GM23338 (cell line): ENCODE results near the gene UBASH3A. TPM values are rescaled to one million over a fixed set of nuclear protein-coding genes. Genes with fewer than 3 reads are reported as not detected.

Source experiments
- ATAC-seq: fragments of 200-7000 bp; cut with Tn5 transposase; 3 replicates; pipeline ENCODE4 v1.9.1; 2020
- DNase-seq: peaks from one replicate; pipeline ENCODE4 v3.0.0-alpha.2; 2015; ENCODE audit warnings: low spot score
- H2AFZ ChIP-seq: fragments of 200-600 bp; sonication (generic); 2 replicates; pipeline ENCODE4 v1.8.0; 2016; ENCODE audit warnings: antibody characterized with exemption, mild to moderate bottlenecking, moderate library complexity
- H3F3A ChIP-seq: fragments of 200-600 bp; sonication (generic); replicated peaks from 2 replicates; pipeline ENCODE4 v1.8.0; 2017; ENCODE audit warnings: antibody characterized with exemption, mixed run types, low read depth
- H3K27ac ChIP-seq: fragments of 200-600 bp; sonication (generic); 2 replicates; pipeline ENCODE4 v1.6.1; 2016; ENCODE audit warnings: low read depth
- H3K27me3 ChIP-seq: fragments of 200-600 bp; sonication (generic); 2 replicates; pipeline ENCODE4 v1.8.0; 2016; ENCODE audit warnings: mild to moderate bottlenecking, mixed run types, moderate library complexity; ENCODE audit not compliant: insufficient read depth
- H3K36me3 ChIP-seq: fragments of 200-600 bp; sonication (generic); 2 replicates; pipeline ENCODE4 v1.8.0; 2016; ENCODE audit warnings: mild to moderate bottlenecking; ENCODE audit not compliant: insufficient read depth
- H3K4me1 ChIP-seq: fragments of 200-600 bp; sonication (generic); 2 replicates; pipeline ENCODE4 v1.8.0; 2016; ENCODE audit warnings: mild to moderate bottlenecking, moderate library complexity; ENCODE audit not compliant: insufficient read depth
- H3K4me2 ChIP-seq: fragments of 200-600 bp; sonication (generic); 2 replicates; pipeline ENCODE4 v1.7.1; 2017; ENCODE audit warnings: mixed run types
- H3K4me3 ChIP-seq: fragments of 200-600 bp; sonication (generic); 2 replicates; pipeline ENCODE4 v1.6.1; 2016; ENCODE audit warnings: mixed run types
- H3K79me2 ChIP-seq: fragments of 200-600 bp; sonication (generic); replicated peaks from 2 replicates; pipeline ENCODE4 v1.8.0; 2017; ENCODE audit warnings: mild to moderate bottlenecking; ENCODE audit not compliant: insufficient read depth
- H3K9me2 ChIP-seq: fragments of 200-600 bp; sonication (generic); 2 replicates; pipeline ENCODE4 v1.8.0; 2017; ENCODE audit not compliant: insufficient read depth
- H4K20me1 ChIP-seq: fragments of 200-600 bp; sonication (generic); replicated peaks from 2 replicates; pipeline ENCODE4 v1.8.0; 2017; ENCODE audit warnings: mild to moderate bottlenecking; ENCODE audit not compliant: insufficient read depth
- H3K27ac Mint-ChIP-seq: 2 replicates; pipeline ENCODE4 v1.8.0; 2020; ENCODE audit warnings: inconsistent platforms, mild to moderate bottlenecking, moderate library complexity, mixed read lengths
- H3K27me3 Mint-ChIP-seq: 3 replicates; pipeline ENCODE4 v1.8.0; 2022; ENCODE audit warnings: low read depth, mild to moderate bottlenecking, moderate library complexity, mixed read lengths, inconsistent platforms; ENCODE audit not compliant: insufficient read depth, poor library complexity
- H3K36me3 Mint-ChIP-seq: 3 replicates; pipeline ENCODE4 v1.8.0; 2021; ENCODE audit warnings: low read depth, mild to moderate bottlenecking, inconsistent platforms, moderate library complexity, mixed read lengths
- H3K4me1 Mint-ChIP-seq: 3 replicates; pipeline ENCODE4 v1.8.0; 2020; ENCODE audit warnings: mild to moderate bottlenecking, inconsistent platforms, mixed read lengths
- H3K4me3 Mint-ChIP-seq: 3 replicates; pipeline ENCODE4 v1.8.0; 2021; ENCODE audit warnings: moderate library complexity, mild to moderate bottlenecking, inconsistent platforms, mixed read lengths
- H3K9me3 Mint-ChIP-seq: 3 replicates; pipeline ENCODE4 v1.8.0; 2020; ENCODE audit warnings: moderate library complexity, mild to moderate bottlenecking, inconsistent platforms, mixed read lengths
- CREB1 ChIP-seq: fragments of 250-450 bp; sonication (Bioruptor Pico); IDR thresholded peaks from 2 replicates; pipeline ENCODE4 v1.5.0; 2020; ENCODE audit warnings: low read depth, mild to moderate bottlenecking, moderate library complexity
- EZH2 ChIP-seq: fragments of 200-600 bp; sonication (generic); IDR thresholded peaks from one replicate; pipeline ENCODE4 v1.8.0; 2017; ENCODE audit warnings: antibody characterized with exemption, mild to moderate bottlenecking, low read depth; ENCODE audit not compliant: unreplicated experiment
- EZH2phosphoT487 ChIP-seq: fragments of 200-600 bp; sonication (generic); IDR thresholded peaks from one replicate; pipeline ENCODE4 v1.8.1; 2018; ENCODE audit warnings: antibody characterized with exemption; ENCODE audit not compliant: unreplicated experiment
- JUNB ChIP-seq: IDR thresholded peaks from one replicate; pipeline ENCODE4 v1.6.1; 2016; ENCODE audit warnings: antibody characterized with exemption; ENCODE audit not compliant: unreplicated experiment
- NANOG ChIP-seq: IDR thresholded peaks from 2 replicates; pipeline ENCODE4 v1.6.1; 2016; ENCODE audit warnings: antibody characterized with exemption, borderline replicate concordance
- POLR2AphosphoS5 ChIP-seq: IDR thresholded peaks from 2 replicates; pipeline ENCODE4 v1.6.1; 2016; ENCODE audit warnings: antibody characterized with exemption, low read depth
- STAT1 ChIP-seq: IDR thresholded peaks from one replicate; pipeline ENCODE4 v1.6.1; 2016; ENCODE audit warnings: antibody characterized with exemption; ENCODE audit not compliant: unreplicated experiment
- ZNF331 ChIP-seq: fragments of 250-450 bp; sonication (Bioruptor Pico); IDR thresholded peaks from 2 replicates; pipeline ENCODE4 v1.5.0; 2020; ENCODE audit warnings: low read depth, mild to moderate bottlenecking, moderate library complexity
- polyA plus RNA-seq: library from polyadenylated mRNA; unstranded; fragments of >200 nt; fragmentation: Nextera tagmentation; extraction: Ambion mirVana; gene quantifications from 2 replicates; pipeline ENCODE4 v1.2.1, GENCODE V29; 2016
- total RNA-seq: library from RNA; depleted of rRNA; stranded (reverse); fragments of >200 nt; shearing (Covaris generic); gene quantifications from 2 replicates; pipeline ENCODE4 v1.2.3, GENCODE V29; 2014
- TF ChIP-seq, protein P1 (sequence below): fragments of 250-450 bp; sonication (Bioruptor Pico); IDR thresholded peaks from 2 replicates; pipeline ENCODE4 v1.5.0; 2020; ENCODE audit warnings: mild to moderate bottlenecking, moderate library complexity
- TF ChIP-seq, protein P2 (sequence below): IDR thresholded peaks from 2 replicates; pipeline ENCODE4 v1.6.1; 2016; ENCODE audit warnings: antibody characterized with exemption
- TF ChIP-seq, protein P3 (sequence below): IDR thresholded peaks from one replicate; pipeline ENCODE4 v1.6.1; 2018; ENCODE audit warnings: antibody characterized with exemption; ENCODE audit not compliant: unreplicated experiment
- TF ChIP-seq, protein P4 (sequence below), 2 experiments: fragments of 200-600 bp in 1 of 2; sonication (generic) in 1 of 2; conservative IDR thresholded peaks; 2 replicates each; pipeline versions ENCODE4 v1.5.1 to v1.6.1; 2016 to 2017; ENCODE audit warnings: antibody characterized with exemption in 2 of 2, low read depth in 2 of 2, mild to moderate bottlenecking in 2 of 2, moderate library complexity in 1 of 2

The UBASH3A gene
- total and polyA plus RNA-seq, 2 experiments from 2014 or later, result not detected

DNA sequence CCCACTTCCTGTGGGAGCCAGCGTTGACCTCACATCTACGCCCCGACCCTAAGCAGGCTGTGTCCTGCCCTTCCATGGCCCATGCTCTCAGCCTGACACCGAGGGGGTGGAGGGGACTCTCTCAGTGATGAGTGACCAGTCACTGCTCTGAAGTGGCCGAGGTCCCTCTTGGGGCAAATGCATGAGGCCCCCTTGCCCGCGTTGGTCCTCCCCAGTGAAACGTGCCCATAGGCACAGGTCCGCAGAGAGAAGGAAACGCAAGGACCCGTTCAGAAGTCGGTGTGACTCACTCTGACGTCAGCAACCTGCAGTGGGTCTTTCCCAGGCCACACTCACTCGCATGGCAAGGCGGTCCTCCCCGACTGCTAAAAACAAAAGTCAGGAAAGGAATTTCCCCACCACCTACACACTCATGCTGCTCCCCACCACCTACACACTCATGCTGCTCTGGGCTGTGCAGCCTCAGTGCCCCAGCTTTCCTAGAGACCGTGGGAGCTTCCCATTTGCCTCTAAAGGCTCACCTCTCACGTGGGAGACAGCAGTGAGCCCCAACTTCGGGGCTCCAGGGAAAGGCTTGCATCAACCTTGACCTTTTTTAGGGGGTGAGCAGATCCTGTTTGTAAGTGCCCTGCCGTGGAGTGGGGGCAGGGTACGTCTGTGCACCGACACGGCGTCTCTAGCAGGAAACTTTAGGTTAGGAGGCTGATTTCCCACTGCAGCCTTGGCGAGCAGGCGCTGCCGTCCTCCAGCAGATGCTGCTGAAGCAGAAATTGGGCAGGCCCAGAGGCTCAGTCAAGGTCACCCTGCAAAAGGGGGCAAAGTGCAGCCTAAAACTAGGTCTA is 11.4 kb downstream of the UBASH3A start (continued):
- TF ChIP-seq, protein P1, sequence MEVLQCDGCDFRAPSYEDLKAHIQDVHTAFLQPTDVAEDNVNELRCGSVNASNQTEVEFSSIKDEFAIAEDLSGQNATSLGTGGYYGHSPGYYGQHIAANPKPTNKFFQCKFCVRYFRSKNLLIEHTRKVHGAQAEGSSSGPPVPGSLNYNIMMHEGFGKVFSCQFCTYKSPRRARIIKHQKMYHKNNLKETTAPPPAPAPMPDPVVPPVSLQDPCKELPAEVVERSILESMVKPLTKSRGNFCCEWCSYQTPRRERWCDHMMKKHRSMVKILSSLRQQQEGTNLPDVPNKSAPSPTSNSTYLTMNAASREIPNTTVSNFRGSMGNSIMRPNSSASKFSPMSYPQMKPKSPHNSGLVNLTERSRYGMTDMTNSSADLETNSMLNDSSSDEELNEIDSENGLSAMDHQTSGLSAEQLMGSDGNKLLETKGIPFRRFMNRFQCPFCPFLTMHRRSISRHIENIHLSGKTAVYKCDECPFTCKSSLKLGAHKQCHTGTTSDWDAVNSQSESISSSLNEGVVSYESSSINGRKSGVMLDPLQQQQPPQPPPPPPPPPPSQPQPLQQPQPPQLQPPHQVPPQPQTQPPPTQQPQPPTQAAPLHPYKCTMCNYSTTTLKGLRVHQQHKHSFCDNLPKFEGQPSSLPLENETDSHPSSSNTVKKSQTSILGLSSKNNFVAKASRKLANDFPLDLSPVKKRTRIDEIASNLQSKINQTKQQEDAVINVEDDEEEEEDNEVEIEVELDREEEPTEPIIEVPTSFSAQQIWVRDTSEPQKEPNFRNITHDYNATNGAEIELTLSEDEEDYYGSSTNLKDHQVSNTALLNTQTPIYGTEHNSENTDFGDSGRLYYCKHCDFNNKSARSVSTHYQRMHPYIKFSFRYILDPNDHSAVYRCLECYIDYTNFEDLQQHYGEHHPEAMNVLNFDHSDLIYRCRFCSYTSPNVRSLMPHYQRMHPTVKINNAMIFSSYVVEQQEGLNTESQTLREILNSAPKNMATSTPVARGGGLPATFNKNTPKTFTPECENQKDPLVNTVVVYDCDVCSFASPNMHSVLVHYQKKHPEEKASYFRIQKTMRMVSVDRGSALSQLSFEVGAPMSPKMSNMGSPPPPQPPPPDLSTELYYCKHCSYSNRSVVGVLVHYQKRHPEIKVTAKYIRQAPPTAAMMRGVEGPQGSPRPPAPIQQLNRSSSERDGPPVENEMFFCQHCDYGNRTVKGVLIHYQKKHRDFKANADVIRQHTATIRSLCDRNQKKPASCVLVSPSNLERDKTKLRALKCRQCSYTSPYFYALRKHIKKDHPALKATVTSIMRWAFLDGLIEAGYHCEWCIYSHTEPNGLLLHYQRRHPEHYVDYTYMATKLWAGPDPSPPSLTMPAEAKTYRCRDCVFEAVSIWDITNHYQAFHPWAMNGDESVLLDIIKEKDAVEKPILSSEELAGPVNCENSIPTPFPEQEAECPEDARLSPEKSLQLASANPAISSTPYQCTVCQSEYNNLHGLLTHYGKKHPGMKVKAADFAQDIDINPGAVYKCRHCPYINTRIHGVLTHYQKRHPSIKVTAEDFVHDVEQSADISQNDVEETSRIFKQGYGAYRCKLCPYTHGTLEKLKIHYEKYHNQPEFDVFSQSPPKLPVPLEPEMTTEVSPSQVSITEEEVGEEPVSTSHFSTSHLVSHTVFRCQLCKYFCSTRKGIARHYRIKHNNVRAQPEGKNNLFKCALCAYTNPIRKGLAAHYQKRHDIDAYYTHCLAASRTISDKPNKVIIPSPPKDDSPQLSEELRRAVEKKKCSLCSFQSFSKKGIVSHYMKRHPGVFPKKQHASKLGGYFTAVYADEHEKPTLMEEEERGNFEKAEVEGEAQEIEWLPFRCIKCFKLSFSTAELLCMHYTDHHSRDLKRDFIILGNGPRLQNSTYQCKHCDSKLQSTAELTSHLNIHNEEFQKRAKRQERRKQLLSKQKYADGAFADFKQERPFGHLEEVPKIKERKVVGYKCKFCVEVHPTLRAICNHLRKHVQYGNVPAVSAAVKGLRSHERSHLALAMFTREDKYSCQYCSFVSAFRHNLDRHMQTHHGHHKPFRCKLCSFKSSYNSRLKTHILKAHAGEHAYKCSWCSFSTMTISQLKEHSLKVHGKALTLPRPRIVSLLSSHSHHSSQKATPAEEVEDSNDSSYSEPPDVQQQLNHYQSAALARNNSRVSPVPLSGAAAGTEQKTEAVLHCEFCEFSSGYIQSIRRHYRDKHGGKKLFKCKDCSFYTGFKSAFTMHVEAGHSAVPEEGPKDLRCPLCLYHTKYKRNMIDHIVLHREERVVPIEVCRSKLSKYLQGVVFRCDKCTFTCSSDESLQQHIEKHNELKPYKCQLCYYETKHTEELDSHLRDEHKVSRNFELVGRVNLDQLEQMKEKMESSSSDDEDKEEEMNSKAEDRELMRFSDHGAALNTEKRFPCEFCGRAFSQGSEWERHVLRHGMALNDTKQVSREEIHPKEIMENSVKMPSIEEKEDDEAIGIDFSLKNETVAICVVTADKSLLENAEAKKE (CRISPR knock-in tag), result no peak
- TF ChIP-seq JUNB, result no peak
- no peak for TF ChIP-seq EZH2phosphoT487
- TF ChIP-seq CREB1 (CRISPR knock-in tag), result no peak

DNA sequence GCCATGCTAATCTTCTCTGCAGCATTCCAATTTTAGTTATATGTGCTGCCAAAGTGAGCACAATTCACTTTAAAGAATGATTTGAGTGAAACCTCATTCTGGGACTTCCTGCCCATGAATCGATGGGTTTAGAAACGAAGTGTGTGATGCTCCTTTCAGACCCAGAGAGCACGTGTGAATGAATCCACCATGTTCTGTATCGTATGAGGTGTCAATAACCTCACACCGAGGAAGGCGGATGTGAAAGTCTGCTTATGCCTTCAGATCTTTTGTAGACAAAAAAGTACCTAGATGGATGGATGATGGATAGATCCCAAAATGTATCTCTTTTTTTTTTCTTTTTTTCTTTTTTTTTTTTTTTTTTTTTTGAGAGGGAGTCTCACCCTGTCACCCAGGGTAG is 13.8 kb downstream of the UBASH3A start:
- no peak for DNase-seq
- Histone ChIP-seq H3K9me2 (no peaks in the 10 kb centered on the region), H3K4me3 (no peak overlapping the region), H2AFZ (no peak overlapping the region), H3F3A (no peaks in the 10 kb centered on the region), H3K4me1 (no peaks in the 10 kb centered on the region), H4K20me1 (no peaks in the 10 kb centered on the region), H3K36me3 (no peaks in the 10 kb centered on the region), H3K27ac (no peak overlapping the region), H3K4me2 (no peak overlapping the region), H3K79me2 (no peaks in the 10 kb centered on the region), H3K27me3 (no peaks in the 10 kb centered on the region)
- H3K4me1 Mint-ChIP-seq, result peaks cover 7% of the 10 kb centered on the region
- ATAC-seq, result no peak
- peaks cover 7% of the 10 kb centered on the region for H3K27me3 Mint-ChIP-seq
- no peak overlapping the region for H3K27ac Mint-ChIP-seq
- no peak overlapping the region for H3K4me3 Mint-ChIP-seq
- TF ChIP-seq NANOG (no peak), EZH2 (no peak), CREB1 (CRISPR knock-in tag) (no peak), EZH2phosphoT487 (no peak), ZNF331 (CRISPR knock-in tag) (no peak), STAT1 (no peak), JUNB (no peak), POLR2AphosphoS5 (no peak)
- TF ChIP-seq, protein P2, sequence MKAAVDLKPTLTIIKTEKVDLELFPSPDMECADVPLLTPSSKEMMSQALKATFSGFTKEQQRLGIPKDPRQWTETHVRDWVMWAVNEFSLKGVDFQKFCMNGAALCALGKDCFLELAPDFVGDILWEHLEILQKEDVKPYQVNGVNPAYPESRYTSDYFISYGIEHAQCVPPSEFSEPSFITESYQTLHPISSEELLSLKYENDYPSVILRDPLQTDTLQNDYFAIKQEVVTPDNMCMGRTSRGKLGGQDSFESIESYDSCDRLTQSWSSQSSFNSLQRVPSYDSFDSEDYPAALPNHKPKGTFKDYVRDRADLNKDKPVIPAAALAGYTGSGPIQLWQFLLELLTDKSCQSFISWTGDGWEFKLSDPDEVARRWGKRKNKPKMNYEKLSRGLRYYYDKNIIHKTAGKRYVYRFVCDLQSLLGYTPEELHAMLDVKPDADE, result no peak
- TF ChIP-seq, protein P3, sequence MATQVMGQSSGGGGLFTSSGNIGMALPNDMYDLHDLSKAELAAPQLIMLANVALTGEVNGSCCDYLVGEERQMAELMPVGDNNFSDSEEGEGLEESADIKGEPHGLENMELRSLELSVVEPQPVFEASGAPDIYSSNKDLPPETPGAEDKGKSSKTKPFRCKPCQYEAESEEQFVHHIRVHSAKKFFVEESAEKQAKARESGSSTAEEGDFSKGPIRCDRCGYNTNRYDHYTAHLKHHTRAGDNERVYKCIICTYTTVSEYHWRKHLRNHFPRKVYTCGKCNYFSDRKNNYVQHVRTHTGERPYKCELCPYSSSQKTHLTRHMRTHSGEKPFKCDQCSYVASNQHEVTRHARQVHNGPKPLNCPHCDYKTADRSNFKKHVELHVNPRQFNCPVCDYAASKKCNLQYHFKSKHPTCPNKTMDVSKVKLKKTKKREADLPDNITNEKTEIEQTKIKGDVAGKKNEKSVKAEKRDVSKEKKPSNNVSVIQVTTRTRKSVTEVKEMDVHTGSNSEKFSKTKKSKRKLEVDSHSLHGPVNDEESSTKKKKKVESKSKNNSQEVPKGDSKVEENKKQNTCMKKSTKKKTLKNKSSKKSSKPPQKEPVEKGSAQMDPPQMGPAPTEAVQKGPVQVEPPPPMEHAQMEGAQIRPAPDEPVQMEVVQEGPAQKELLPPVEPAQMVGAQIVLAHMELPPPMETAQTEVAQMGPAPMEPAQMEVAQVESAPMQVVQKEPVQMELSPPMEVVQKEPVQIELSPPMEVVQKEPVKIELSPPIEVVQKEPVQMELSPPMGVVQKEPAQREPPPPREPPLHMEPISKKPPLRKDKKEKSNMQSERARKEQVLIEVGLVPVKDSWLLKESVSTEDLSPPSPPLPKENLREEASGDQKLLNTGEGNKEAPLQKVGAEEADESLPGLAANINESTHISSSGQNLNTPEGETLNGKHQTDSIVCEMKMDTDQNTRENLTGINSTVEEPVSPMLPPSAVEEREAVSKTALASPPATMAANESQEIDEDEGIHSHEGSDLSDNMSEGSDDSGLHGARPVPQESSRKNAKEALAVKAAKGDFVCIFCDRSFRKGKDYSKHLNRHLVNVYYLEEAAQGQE, result no peak
- TF ChIP-seq, protein P4, sequence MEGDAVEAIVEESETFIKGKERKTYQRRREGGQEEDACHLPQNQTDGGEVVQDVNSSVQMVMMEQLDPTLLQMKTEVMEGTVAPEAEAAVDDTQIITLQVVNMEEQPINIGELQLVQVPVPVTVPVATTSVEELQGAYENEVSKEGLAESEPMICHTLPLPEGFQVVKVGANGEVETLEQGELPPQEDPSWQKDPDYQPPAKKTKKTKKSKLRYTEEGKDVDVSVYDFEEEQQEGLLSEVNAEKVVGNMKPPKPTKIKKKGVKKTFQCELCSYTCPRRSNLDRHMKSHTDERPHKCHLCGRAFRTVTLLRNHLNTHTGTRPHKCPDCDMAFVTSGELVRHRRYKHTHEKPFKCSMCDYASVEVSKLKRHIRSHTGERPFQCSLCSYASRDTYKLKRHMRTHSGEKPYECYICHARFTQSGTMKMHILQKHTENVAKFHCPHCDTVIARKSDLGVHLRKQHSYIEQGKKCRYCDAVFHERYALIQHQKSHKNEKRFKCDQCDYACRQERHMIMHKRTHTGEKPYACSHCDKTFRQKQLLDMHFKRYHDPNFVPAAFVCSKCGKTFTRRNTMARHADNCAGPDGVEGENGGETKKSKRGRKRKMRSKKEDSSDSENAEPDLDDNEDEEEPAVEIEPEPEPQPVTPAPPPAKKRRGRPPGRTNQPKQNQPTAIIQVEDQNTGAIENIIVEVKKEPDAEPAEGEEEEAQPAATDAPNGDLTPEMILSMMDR (conservative IDR thresholded peaks at IDR 0.05; ENCODE audit: low read depth in 2 of 2), result no peak
- H3K9me3 Mint-ChIP-seq, result peaks cover 6% of the 10 kb centered on the region; the same call in 1 of the 3 replicates
- H3K36me3 Mint-ChIP-seq, result no peaks in the 10 kb centered on the region
